NCI-H1105 treated with DMSO at 0.1 percent for 48 hours (cell line): Measurements from ENCODE around the gene DDX24.
A peak's percentile ranks its signal among the peaks of the same experiment; 100 is the strongest.

Source experiments
- DNase-seq: peaks from one replicate; lab custom pipeline; 2025; lab: John Stamatoyannopoulos, UW

The DDX24 gene

GRCh38 chr14:94115058-94115591 is 34.1 kb upstream of the DDX24 start:
- no peak for DNase-seq

- no peak for DNase-seq
These were observed 33.6 kb upstream of the DDX24 start for GRCh38 chr14:94114589-94115057.

GRCh38 chr14:94113908-94114588 is 33.0 kb upstream of the DDX24 start:
- DNase-seq = no peak

- peak; percentile 17 for DNase-seq
These were observed 32.5 kb upstream of the DDX24 start for GRCh38 chr14:94113490-94113889.

- DNase-seq = no peak
These were observed 32.1 kb upstream of the DDX24 start for GRCh38 chr14:94113073-94113472.

GRCh38 chr14:94112513-94113063 is 31.6 kb upstream of the DDX24 start:
- no peak for DNase-seq

GRCh38 chr14:94111276-94112095 is 30.5 kb upstream of the DDX24 start:
- DNase-seq = no peak

- DNase-seq = no peak
These were observed 29.7 kb upstream of the DDX24 start, which contains the start of gene IFI27 for GRCh38 chr14:94110552-94111181. IFI27 (plus strand) TSS chr14:94110736.

GRCh38 chr14:94109915-94110250 is 28.9 kb upstream of the DDX24 start:
- DNase-seq = no peak

GRCh38 chr14:94104731-94105130 is 23.7 kb upstream of the DDX24 start:
- DNase-seq = no peak

GRCh38 chr14:94103554-94104150 is 22.6 kb upstream of the DDX24 start:
- no peak for DNase-seq

- DNase-seq = no peak
These were observed 21.9 kb upstream of the DDX24 start for GRCh38 chr14:94102768-94103482.

- no peak for DNase-seq
These were observed 20.7 kb upstream of the DDX24 start for GRCh38 chr14:94101748-94102147.

GRCh38 chr14:94100847-94101246 is 19.8 kb upstream of the DDX24 start:
- no peak for DNase-seq

GRCh38 chr14:94099006-94099405 is 18.0 kb upstream of the DDX24 start:
- no peak for DNase-seq

GRCh38 chr14:94098326-94098992 is 17.5 kb upstream of the DDX24 start:
- no peak for DNase-seq

GRCh38 chr14:94097091-94097490 is 16.1 kb upstream of the DDX24 start:
- DNase-seq = no peak

- no peak for DNase-seq
These were observed 12.4 kb upstream of the DDX24 start for GRCh38 chr14:94093418-94093817.

GRCh38 chr14:94089479-94089878 is 8.5 kb upstream of the DDX24 start:
- DNase-seq = no peak

- no peak for DNase-seq
These were observed 7.5 kb upstream of the DDX24 start for GRCh38 chr14:94088516-94088915.

- DNase-seq = no peak
These were observed 6.9 kb upstream of the DDX24 start for GRCh38 chr14:94087891-94088290.
